ENCODE data around the gene KLF3. TPM values are rescaled to one million over a fixed set of nuclear protein-coding genes. Genes with fewer than 3 reads are reported as not detected.

Gene KLF3
- total RNA-seq, 2 donors from 2014 or later: 30.6 to 32.0 TPM

GRCh38 chr4:38749336-38749735 lies 85.3 kb downstream of the KLF3 start:
- no peaks in the 10 kb centered on the region for H3K4me1 ChIP-seq
- no peak overlapping the region for H3K27ac ChIP-seq
- TF ChIP-seq CTCF (IDR thresholded peaks at IDR 0.05): no peak
- no peak for TF ChIP-seq POLR2A (IDR thresholded peaks at IDR 0.05)
- no peak overlapping the region for H3K4me3 ChIP-seq
- H3K27me3 ChIP-seq: no peaks in the 10 kb centered on the region
- ATAC-seq (no peak), DNase-seq (no peak)
- WGBS, 2 donors: 77 to 79% methylated on average over 4 of the region's 4 CpGs
- H3K9me3 ChIP-seq: peaks cover 0 to 6% (median 0%) of the 10 kb centered on the region in 3 donors
- intact Hi-C loops (cut with DNase I): no loop called here
- no peaks in the 10 kb centered on the region for H3K36me3 ChIP-seq (replicated peaks in 1 of 2; ENCODE audit: insufficient read depth in 1 of 2, low read depth in 2 of 2)

Other genes starting within 250 kb of the KLF3 start
- under 1 TPM in 1 of 2 donors, not detected in 1; 0.26 TPM for gene TLR10, start 118.8 kb downstream of the KLF3 start, total RNA-seq
- gene TLR1, start 140.6 kb downstream of the KLF3 start, total RNA-seq: 10 to 100 TPM; 12.2 to 20.8 TPM
- 1 to 10 TPM in 1 of 2 donors, under 1 TPM in 1; 0.99 to 1.8 TPM for gene TLR6, start 192.6 kb downstream of the KLF3 start, total RNA-seq
- 10 to 100 TPM; 30.6 to 43.2 TPM for gene FAM114A1, start 203.6 kb downstream of the KLF3 start, total RNA-seq